ENCODE data around the gene CACNB2.

DNA sequence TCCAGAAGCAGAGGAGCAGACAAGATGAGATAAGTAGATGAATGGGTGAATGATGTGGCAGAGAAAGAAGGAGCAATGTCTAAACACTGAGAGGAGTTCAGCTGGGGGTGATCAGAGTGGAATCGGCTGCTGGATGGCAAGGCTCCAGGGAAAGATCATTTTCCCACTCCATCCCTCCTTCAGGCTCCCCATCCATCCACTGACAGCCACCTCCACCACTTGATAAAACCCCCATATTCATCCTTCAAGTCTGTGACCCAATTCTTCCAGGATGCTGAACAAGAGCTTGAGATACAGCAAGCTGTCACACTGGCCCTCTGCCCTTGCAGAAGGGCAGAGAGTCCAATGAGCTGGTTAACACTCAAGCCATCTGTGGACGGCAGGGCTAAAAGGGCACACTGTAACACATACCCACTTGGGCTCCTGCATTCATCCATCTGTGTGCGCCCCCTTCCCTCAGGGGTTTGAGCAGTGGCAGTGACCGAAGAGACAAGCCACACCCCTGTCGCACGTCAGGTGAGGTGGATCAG is 30.8 kb upstream of the CACNB2 start:
- no peak for TF ChIP-seq EZH2 (IDR thresholded peaks at IDR 0.05; ENCODE audit: borderline replicate concordance, low read length)
- TF ChIP-seq, protein P1, sequence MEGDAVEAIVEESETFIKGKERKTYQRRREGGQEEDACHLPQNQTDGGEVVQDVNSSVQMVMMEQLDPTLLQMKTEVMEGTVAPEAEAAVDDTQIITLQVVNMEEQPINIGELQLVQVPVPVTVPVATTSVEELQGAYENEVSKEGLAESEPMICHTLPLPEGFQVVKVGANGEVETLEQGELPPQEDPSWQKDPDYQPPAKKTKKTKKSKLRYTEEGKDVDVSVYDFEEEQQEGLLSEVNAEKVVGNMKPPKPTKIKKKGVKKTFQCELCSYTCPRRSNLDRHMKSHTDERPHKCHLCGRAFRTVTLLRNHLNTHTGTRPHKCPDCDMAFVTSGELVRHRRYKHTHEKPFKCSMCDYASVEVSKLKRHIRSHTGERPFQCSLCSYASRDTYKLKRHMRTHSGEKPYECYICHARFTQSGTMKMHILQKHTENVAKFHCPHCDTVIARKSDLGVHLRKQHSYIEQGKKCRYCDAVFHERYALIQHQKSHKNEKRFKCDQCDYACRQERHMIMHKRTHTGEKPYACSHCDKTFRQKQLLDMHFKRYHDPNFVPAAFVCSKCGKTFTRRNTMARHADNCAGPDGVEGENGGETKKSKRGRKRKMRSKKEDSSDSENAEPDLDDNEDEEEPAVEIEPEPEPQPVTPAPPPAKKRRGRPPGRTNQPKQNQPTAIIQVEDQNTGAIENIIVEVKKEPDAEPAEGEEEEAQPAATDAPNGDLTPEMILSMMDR (conservative IDR thresholded peaks at IDR 0.05 in 1 of 2, IDR thresholded peaks at IDR 0.05 in 1 of 2; ENCODE audit: extremely low read depth in 1 of 2, insufficient read depth in 1 of 2, low read depth in 1 of 2, low read length in 2 of 2) = no peak
